Measurements from ENCODE around the gene HDDC2.
A peak's percentile ranks its signal among the peaks of the same experiment; 100 is the strongest.

The HDDC2 gene

DNA sequence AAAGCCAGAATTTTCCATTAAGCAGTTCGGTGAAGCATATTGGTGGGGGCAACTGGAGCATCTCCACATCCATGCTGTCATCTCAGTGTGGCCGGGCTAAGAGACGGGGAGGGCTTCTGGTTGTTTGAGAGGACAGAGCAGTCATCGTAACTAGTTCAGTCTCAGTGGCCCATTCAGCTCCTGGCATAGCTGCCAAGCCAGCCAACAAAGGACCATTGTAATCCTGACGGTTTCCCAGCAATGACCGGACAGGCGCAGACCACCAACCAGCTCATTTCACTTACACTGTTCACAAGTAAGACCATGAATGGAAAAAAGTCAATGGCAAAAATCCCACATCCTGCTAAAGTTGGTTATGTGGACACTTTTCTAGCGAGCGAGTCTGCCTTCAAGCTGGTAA lies 14.9 kb upstream of the HDDC2 start:
- Histone ChIP-seq H4K20me1 (ENCODE audit: low read depth, low read length) (no peaks in the 10 kb centered on the region), H3K27me3 (ENCODE audit: low read length) (no peaks in the 10 kb centered on the region), H3K36me3 (ENCODE audit: low read length) (no peaks in the 10 kb centered on the region), H3K4me2 (ENCODE audit: low read depth, low read length, poor library complexity, severe bottlenecking) (no peak overlapping the region), H3K4me3 (ENCODE audit: insufficient read depth, low read length, poor library complexity, severe bottlenecking) (no peak overlapping the region), H2AFZ (ENCODE audit: low read depth, low read length, severe bottlenecking) (no peak overlapping the region), H3K9me2 (replicated peaks; ENCODE audit: insufficient read depth, low read length) (no peaks in the 10 kb centered on the region), H3K9me3 (ENCODE audit: insufficient read depth, low read length) (no peaks in the 10 kb centered on the region), H3F3A (ENCODE audit: insufficient read depth) (no peaks in the 10 kb centered on the region), H3K27ac (ENCODE audit: low read depth, low read length) (no peak overlapping the region), H3K79me2 (ENCODE audit: insufficient read depth, low read length) (no peaks in the 10 kb centered on the region), H3K9ac (ENCODE audit: low read length) (no peak overlapping the region)
- no peak for TF ChIP-seq EZH2phosphoT487 (conservative IDR thresholded peaks at IDR 0.05; ENCODE audit: low read length)
- TF ChIP-seq, protein P1, sequence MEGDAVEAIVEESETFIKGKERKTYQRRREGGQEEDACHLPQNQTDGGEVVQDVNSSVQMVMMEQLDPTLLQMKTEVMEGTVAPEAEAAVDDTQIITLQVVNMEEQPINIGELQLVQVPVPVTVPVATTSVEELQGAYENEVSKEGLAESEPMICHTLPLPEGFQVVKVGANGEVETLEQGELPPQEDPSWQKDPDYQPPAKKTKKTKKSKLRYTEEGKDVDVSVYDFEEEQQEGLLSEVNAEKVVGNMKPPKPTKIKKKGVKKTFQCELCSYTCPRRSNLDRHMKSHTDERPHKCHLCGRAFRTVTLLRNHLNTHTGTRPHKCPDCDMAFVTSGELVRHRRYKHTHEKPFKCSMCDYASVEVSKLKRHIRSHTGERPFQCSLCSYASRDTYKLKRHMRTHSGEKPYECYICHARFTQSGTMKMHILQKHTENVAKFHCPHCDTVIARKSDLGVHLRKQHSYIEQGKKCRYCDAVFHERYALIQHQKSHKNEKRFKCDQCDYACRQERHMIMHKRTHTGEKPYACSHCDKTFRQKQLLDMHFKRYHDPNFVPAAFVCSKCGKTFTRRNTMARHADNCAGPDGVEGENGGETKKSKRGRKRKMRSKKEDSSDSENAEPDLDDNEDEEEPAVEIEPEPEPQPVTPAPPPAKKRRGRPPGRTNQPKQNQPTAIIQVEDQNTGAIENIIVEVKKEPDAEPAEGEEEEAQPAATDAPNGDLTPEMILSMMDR (IDR thresholded peaks at IDR 0.05; ENCODE audit: insufficient read depth, low read length, poor library complexity, severe bottlenecking), result no peak

DNA sequence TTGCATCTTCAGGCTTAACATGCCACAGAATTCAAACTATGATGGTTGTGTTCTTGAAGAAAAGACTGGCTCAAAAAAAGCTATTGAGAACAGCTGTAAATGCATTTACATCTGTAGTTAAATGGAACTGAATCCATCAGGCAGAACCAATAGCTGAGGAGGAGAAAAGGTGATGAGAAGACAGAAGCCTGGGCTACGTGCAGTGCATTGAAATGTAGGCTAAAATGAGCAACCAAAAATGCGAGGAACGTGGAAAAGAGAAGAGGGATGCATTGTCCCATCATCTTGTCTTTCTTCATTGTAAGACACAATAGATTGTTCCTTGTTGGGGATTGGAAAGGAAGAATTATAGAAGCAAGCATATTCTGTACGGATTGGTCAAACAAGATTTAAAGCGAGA lies 13.8 kb upstream of the HDDC2 start:
- no peaks in the 10 kb centered on the region for H3K9me2 ChIP-seq (replicated peaks; ENCODE audit: insufficient read depth, low read length)
- H3K9ac ChIP-seq (ENCODE audit: low read length), result no peak overlapping the region
- TF ChIP-seq EZH2phosphoT487 (conservative IDR thresholded peaks at IDR 0.05; ENCODE audit: low read length), result no peak
- TF ChIP-seq, protein P1 (IDR thresholded peaks at IDR 0.05; ENCODE audit: insufficient read depth, low read length, poor library complexity, severe bottlenecking), result no peak
- H3K4me2 ChIP-seq (ENCODE audit: low read depth, low read length, poor library complexity, severe bottlenecking), result no peak overlapping the region
- no peaks in the 10 kb centered on the region for H3F3A ChIP-seq (ENCODE audit: insufficient read depth)
- no peaks in the 10 kb centered on the region for H3K9me3 ChIP-seq (ENCODE audit: insufficient read depth, low read length)
- no peaks in the 10 kb centered on the region for H4K20me1 ChIP-seq (ENCODE audit: low read depth, low read length)
- no peak overlapping the region for H2AFZ ChIP-seq (ENCODE audit: low read depth, low read length, severe bottlenecking)
- no peaks in the 10 kb centered on the region for H3K79me2 ChIP-seq (ENCODE audit: insufficient read depth, low read length)
- H3K27me3 ChIP-seq (ENCODE audit: low read length), result no peaks in the 10 kb centered on the region
- no peaks in the 10 kb centered on the region for H3K36me3 ChIP-seq (ENCODE audit: low read length)
- no peak overlapping the region for H3K27ac ChIP-seq (ENCODE audit: low read depth, low read length)
- no peak overlapping the region for H3K4me3 ChIP-seq (ENCODE audit: insufficient read depth, low read length, poor library complexity, severe bottlenecking)

DNA sequence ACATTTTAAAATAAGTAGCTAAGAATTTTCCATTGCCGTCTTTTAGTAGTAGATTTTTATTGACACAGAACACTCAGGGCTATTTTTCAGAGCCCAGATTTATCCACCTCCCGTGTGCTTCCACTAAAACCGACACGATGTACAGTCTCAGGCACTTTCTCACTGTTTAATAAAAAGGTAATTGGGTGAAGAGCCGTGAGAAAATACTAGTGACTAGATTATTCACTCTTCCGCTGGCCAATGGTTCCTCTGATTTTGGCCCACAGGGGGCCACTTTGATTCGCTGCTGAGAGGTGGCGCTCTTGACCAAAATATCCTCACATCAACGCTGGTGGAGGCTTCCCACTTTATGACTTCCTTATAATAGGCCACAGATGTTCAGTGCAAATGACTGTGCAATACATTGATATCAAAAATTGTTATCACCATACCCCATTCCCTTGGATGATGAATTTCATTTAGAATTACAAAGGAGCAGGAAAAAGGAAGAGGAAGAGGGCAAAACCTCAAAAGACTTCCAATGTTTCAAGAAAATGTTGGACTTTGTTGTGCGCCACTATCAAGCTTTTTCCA lies 12.3 kb upstream of the HDDC2 start:
- Histone ChIP-seq H3K27me3 (ENCODE audit: low read length) (no peaks in the 10 kb centered on the region), H3K4me2 (ENCODE audit: low read depth, low read length, poor library complexity, severe bottlenecking) (no peak overlapping the region), H3F3A (ENCODE audit: insufficient read depth) (no peaks in the 10 kb centered on the region), H3K9ac (ENCODE audit: low read length) (no peak overlapping the region), H3K9me2 (replicated peaks; ENCODE audit: insufficient read depth, low read length) (no peaks in the 10 kb centered on the region), H2AFZ (ENCODE audit: low read depth, low read length, severe bottlenecking) (no peak overlapping the region), H3K36me3 (ENCODE audit: low read length) (no peaks in the 10 kb centered on the region), H4K20me1 (ENCODE audit: low read depth, low read length) (no peaks in the 10 kb centered on the region), H3K9me3 (ENCODE audit: insufficient read depth, low read length) (no peaks in the 10 kb centered on the region), H3K79me2 (ENCODE audit: insufficient read depth, low read length) (no peaks in the 10 kb centered on the region), H3K27ac (ENCODE audit: low read depth, low read length) (no peak overlapping the region), H3K4me3 (ENCODE audit: insufficient read depth, low read length, poor library complexity, severe bottlenecking) (no peak overlapping the region)
- TF ChIP-seq, protein P1 (IDR thresholded peaks at IDR 0.05; ENCODE audit: insufficient read depth, low read length, poor library complexity, severe bottlenecking), result peak; percentile 88
- TF ChIP-seq EZH2phosphoT487 (conservative IDR thresholded peaks at IDR 0.05; ENCODE audit: low read length), result no peak

All from SU-DHL-6 (cell line).